ENCODE measurements around the gene MYT1. TPM values are rescaled to one million over a fixed set of nuclear protein-coding genes. Genes with fewer than 3 reads are reported as not detected.

Gene MYT1
- total RNA-seq, 2 donors from 2014 or later, result 0.15 TPM; not detected in 1

DNA sequence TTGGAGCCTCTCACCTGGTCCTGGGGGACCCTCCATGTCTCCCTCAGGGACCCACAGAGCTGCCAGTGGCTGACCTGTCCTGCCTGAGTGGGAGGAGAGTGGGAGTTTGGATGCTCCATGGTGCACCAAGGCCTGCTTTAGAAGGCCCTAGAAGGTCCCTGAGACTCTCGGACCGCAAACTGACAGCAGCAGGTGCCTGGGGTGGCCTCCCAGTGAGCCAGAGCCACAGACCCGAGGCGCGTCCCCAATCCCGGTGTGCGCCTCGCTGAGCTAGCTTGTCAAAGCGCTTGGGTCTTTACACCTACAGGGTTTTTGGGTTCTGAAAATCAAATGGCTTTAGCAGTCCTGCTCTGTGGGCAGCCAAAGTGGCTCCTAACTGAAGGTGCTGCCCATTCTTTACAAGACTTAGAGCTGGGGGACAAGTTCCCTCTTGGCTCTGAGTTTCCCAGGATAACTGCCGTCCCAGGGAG, 4.9 kb downstream of the MYT1 start:
- Histone ChIP-seq H3K27ac (no peak overlapping the region), H3K4me3 (no peak overlapping the region), H3K4me1 (no peaks in the 10 kb centered on the region), H3K27me3 (no peaks in the 10 kb centered on the region), H3K36me3 (no peaks in the 10 kb centered on the region), H3K9me3 (no peaks in the 10 kb centered on the region)
- no peak for DNase-seq (ENCODE audit: low spot score)
- TF ChIP-seq CTCF (IDR thresholded peaks at IDR 0.05), result no peak

GRCh38 chr20:64171211-64171610, 7.0 kb downstream of the MYT1 start:
- Histone ChIP-seq H3K36me3 (no peaks in the 10 kb centered on the region), H3K4me3 (no peak overlapping the region), H3K27me3 (no peaks in the 10 kb centered on the region), H3K9me3 (no peaks in the 10 kb centered on the region), H3K27ac (no peak overlapping the region), H3K4me1 (no peaks in the 10 kb centered on the region)
- no peak for TF ChIP-seq CTCF (IDR thresholded peaks at IDR 0.05)
- no peak for DNase-seq (ENCODE audit: low spot score)

DNA sequence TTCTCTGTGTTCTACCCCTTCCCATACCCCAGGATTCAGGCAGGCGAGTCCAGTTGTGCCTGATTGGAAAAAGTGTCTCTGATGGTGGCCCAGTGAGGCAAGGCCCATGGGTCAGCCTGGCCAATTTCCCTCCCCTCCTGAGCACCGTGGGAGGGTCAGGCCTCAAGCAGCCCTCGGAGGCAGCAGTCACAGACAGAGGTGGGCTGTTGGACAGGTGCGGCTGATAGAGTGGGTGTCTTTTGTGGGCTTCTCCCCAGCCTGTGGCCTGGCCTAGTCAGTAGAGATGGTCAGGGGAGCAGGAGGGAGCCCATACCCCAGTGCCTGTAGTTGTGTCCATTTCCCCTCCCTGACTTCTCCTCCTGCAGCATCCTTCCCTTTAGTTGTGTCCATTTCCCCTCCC, 8.9 kb downstream of the MYT1 start:
- no peak overlapping the region for H3K27ac ChIP-seq
- no peaks in the 10 kb centered on the region for H3K36me3 ChIP-seq
- no peaks in the 10 kb centered on the region for H3K4me1 ChIP-seq
- TF ChIP-seq CTCF (IDR thresholded peaks at IDR 0.05), result no peak
- H3K4me3 ChIP-seq, result no peak overlapping the region
- H3K27me3 ChIP-seq, result no peaks in the 10 kb centered on the region
- DNase-seq (ENCODE audit: low spot score), result no peak
- H3K9me3 ChIP-seq, result no peaks in the 10 kb centered on the region

GRCh38 chr20:64176551-64176950, 12.3 kb downstream of the MYT1 start:
- Histone ChIP-seq H3K36me3 (no peaks in the 10 kb centered on the region), H3K9me3 (no peaks in the 10 kb centered on the region), H3K4me3 (no peak overlapping the region), H3K27me3 (no peaks in the 10 kb centered on the region), H3K4me1 (no peaks in the 10 kb centered on the region), H3K27ac (no peak overlapping the region)
- no peak for DNase-seq (ENCODE audit: low spot score)
- TF ChIP-seq CTCF (IDR thresholded peaks at IDR 0.05), result no peak

GRCh38 chr20:64176971-64177370, 12.7 kb downstream of the MYT1 start:
- TF ChIP-seq CTCF (IDR thresholded peaks at IDR 0.05), result no peak
- H3K27ac ChIP-seq, result no peak overlapping the region
- H3K4me3 ChIP-seq, result no peak overlapping the region
- H3K9me3 ChIP-seq, result no peaks in the 10 kb centered on the region
- DNase-seq (ENCODE audit: low spot score), result no peak
- H3K27me3 ChIP-seq, result no peaks in the 10 kb centered on the region
- no peaks in the 10 kb centered on the region for H3K36me3 ChIP-seq
- no peaks in the 10 kb centered on the region for H3K4me1 ChIP-seq

- no peak overlapping the region for H3K27ac ChIP-seq
- H3K36me3 ChIP-seq, result no peaks in the 10 kb centered on the region
- no peaks in the 10 kb centered on the region for H3K4me1 ChIP-seq
- no peaks in the 10 kb centered on the region for H3K9me3 ChIP-seq
- no peak for TF ChIP-seq CTCF (IDR thresholded peaks at IDR 0.05)
- H3K27me3 ChIP-seq, result no peaks in the 10 kb centered on the region
- DNase-seq (ENCODE audit: low spot score), result no peak
- H3K4me3 ChIP-seq, result no peak overlapping the region
Observed at GRCh38 chr20:64177384-64177783, 13.1 kb downstream of the MYT1 start.

All from right atrium auricular region (tissue), 2 donors.